ENCODE measurements around the gene PHF14.

PHF14 gene

GRCh38 chr7:11124856-11125559 is 151.3 kb downstream of the PHF14 start:
- no peak for DNase-seq (ENCODE audit: low read depth)
- no peak for TF ChIP-seq CTCF (IDR thresholded peaks at IDR 0.05; ENCODE audit: insufficient read depth, low read depth, low read length, missing control alignments)
- H3K4me3 ChIP-seq (ENCODE audit: low read length): no peak overlapping the region

- TF ChIP-seq CTCF (IDR thresholded peaks at IDR 0.05; ENCODE audit: insufficient read depth, low read depth, low read length, missing control alignments): no peak
- H3K4me3 ChIP-seq (ENCODE audit: low read length): no peak overlapping the region
- DNase-seq (ENCODE audit: low read depth): no peak
Measured at GRCh38 chr7:11127114-11127785, 153.6 kb downstream of the PHF14 start.

- no peak overlapping the region for H3K4me3 ChIP-seq (ENCODE audit: low read length)
- no peak for DNase-seq (ENCODE audit: low read depth)
- TF ChIP-seq CTCF (IDR thresholded peaks at IDR 0.05; ENCODE audit: insufficient read depth, low read depth, low read length, missing control alignments): no peak
Measured at GRCh38 chr7:11127988-11128387, 154.3 kb downstream of the PHF14 start.

- TF ChIP-seq CTCF (IDR thresholded peaks at IDR 0.05; ENCODE audit: insufficient read depth, low read depth, low read length, missing control alignments): no peak
- no peak for DNase-seq (ENCODE audit: low read depth)
- H3K4me3 ChIP-seq (ENCODE audit: low read length): no peak overlapping the region
Measured at GRCh38 chr7:11128498-11128897, 154.8 kb downstream of the PHF14 start.

GRCh38 chr7:11130012-11130411 is 156.3 kb downstream of the PHF14 start:
- no peak for TF ChIP-seq CTCF (IDR thresholded peaks at IDR 0.05; ENCODE audit: insufficient read depth, low read depth, low read length, missing control alignments)
- no peak overlapping the region for H3K4me3 ChIP-seq (ENCODE audit: low read length)
- peak; percentile 8 for DNase-seq (ENCODE audit: low read depth)

- no peak for DNase-seq (ENCODE audit: low read depth)
- no peak overlapping the region for H3K4me3 ChIP-seq (ENCODE audit: low read length)
- no peak for TF ChIP-seq CTCF (IDR thresholded peaks at IDR 0.05; ENCODE audit: insufficient read depth, low read depth, low read length, missing control alignments)
Measured at GRCh38 chr7:11130601-11131000, 156.9 kb downstream of the PHF14 start.

Measured in epithelial cell of esophagus (primary cell).